Fibroblast of skin of right quadriceps (primary cell): ENCODE data around the gene HSPBP1.
A peak's percentile ranks its signal among the peaks of the same experiment; 100 is the strongest.

ENCODE experiments used
- DNase-seq: peaks from one replicate; pipeline ENCODE4 v3.0.0-alpha.2; 2013

HSPBP1 gene

DNA sequence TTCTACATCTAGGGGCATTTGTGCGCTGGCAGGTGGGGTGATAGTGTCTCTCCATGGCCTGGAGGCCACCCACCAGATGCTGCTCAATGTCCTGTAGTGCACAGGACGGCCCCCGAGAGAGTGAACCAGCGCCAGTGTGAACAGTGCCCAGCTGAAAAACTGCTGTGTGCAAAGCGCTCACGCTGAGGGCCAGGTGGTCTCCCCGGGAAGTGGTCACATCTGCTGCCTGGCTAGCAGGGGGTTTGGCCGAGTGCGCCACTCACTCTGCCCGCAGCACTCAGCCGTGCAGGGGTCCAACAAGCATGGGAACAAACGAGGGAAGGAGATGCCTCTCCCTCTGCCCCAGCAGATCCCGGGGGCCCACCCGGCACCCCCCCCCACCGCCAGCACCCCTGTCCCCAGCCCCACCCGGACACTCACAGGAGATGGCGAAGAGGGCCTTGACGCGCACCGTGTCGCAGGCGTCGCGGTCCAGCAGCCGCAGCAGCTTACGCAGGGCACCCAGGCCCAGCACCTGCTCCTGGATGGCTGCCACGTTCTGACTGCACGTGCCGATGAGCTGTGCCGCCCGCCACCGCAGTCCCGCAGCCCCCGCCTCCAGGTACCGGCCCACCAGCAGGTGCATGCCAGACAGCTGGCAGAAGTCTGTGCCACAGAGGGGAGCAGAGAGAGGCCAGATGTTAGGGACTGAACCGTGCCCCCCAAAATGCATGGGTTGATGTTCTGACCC, 5.8 kb downstream of the HSPBP1 start:
- DNase-seq, result no peak

DNA sequence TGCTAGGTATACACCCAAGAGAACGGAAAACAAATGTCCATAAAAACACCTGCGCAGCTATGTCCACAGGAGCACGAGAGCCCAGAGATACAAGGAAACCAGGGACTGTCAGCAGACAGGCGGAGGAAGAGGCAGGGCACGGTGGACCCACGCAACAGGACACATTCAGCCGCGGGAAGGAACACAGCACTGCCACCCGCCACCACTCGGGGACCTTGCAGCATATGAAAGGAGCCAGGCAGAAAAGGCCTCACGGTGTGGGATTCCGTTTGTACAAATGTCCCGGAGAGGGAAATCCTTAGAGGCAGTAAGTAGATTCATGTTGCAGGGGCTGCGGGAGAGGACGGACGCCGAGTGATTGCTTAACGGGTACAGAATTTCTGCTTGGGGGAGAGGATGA, 7.8 kb downstream of the HSPBP1 start:
- DNase-seq, result no peak

DNA sequence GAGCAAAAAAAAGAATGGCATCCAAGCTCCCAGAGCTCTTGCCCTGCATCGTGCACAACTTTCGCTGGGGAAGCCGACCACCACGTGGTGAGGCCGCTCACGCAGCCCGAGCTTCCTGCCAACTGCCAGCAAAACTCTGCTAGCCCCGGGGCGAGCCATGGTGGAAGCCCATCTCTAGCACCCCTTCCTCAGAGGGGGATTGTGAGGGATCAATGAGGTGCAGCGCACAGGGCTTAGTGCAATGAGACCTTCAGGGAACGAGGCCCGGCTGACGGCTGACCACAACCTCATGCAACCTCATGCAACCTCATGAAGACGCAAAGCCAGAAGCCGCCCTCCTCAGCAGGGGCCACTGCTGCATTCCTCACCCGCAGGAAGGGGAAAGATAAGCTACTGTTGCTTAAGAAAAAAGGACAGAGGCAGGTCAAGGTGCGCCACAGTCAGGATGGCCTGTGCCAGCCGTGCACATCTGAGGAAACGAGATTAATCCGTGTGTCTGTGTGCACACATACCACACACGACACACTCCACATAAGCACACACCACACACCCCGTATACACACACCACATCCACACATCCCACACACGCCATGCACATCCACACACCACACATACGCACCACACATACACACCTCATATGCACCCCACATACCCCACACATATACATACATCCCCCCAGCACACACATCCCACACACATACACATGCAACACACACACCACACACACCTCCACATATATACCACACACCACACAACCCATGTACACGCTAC, 9.6 kb downstream of the HSPBP1 start:
- DNase-seq, result no peak

DNA sequence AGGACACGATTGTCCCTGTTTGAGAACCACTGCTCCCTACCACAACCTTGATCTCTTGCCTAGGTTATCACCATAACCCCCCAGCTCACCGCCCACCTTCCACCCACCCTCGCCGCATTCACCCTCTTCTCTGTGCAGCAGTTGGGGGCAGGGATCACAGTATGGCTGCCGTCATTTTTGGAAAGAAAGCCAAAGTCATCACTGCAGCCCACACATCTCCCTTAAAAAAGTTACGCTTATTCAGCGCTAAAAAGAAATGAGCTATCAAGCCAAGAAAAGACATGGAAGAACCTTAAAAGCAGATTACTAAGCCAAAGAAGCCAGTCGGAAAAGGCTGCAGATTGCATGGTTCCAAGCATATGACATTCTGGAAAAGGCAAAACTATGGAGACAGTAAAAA, 10.6 kb downstream of the HSPBP1 start:
- no peak for DNase-seq

DNA sequence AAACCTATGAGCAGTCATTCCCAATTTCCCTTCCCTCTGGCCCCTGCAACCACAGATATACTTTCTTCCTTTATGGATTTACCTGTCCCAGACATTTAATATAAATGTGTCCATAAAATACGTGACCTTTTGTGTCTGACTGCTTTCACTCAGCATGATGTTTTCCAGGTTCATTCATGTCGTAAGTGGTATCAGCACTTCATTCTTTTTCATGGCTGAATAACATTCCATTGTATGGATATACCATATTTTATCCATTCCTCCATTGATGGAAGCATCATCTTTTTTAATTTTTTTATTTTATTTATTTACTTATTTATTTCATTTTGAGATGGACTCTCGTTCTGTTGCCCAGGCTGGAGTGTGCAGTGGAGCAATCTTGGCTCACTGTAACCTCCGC, 13.1 kb downstream of the HSPBP1 start:
- no peak for DNase-seq

DNA sequence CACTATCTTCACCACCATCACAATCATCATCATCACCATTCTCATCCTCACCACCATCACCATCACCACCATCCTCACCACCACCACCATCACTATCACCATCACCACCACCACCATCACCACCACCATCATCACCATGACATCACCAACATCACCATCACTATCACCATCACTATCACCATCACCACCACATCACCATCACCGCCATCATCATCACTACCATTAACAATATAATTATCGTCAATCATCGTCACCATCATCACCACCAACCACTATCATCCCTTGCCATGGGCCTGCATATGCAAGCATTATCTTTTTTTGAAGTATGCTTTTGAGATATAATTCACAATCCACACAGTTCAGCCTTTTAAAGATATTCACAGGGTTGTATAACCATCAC, 13.5 kb downstream of the HSPBP1 start:
- no peak for DNase-seq

DNA sequence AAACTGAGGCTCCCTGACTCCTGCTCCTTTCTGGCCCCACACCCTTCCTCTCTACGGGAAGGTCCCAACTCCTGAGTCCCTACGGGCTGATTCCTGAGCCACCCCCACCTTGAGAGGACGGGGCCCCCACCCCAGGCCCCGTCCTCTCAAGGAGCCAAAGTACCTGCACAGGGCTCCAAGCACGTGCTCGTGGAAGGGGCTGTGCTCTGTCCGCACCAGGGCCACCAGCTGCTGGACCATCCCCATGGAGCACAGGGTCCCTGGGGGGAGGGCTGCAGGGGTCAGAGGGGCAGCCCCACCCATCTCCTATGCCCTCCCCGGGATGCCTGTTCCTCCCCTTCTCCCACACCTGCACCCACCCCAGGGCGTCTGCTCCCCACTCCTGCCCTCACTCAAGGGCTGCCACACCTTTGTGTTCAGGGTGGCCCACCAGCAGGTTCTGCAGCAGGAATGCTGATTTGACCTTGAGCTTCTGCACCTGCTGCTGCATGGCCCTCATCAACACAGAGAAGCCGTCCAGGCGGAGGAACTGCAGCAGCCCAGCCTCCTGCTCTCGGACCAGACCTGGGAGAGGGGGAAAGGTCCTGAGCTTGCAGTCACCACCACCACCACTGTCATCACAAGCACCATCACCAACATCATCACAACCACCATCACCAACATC, 14.1 kb downstream of the HSPBP1 start:
- DNase-seq, result no peak

DNA sequence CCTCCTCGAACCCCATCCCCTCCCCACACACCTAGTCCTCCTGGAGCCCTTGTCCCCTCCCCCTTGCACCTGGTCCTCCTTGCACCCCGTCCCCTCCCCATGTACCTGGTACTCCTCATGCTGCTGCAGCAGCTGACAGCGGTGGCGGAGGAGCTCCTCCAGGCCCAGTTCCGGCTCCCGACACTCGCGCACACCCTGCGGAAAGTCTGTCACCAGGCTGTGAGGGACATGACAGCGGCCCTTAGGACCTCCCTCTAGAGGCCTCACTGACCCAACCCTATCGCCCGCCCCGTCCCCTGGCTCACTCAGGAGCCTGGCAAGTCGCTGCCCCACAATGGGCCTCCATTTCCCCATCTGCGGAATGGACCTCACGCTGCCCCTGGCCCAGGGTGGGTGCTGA, 14.7 kb downstream of the HSPBP1 start:
- DNase-seq, result no peak

DNA sequence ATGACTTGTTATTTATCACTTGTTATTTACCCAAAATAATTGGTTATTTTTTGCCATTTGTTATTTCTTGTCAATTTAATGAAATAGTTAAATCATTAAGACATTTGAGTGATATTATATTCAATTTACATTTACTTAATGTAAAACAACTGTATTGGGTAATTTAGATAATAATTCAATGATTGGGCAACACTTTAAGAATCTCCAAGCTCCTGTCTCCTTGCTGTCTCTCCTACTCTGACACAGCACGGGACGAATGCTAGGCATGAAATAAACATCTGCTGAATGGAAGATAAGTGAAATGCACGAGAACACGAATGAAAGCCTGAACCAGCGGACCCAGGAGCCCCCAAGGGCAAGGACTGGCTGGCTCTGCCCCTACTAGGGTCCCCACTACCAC, 15.4 kb downstream of the HSPBP1 start:
- DNase-seq, result no peak

DNA sequence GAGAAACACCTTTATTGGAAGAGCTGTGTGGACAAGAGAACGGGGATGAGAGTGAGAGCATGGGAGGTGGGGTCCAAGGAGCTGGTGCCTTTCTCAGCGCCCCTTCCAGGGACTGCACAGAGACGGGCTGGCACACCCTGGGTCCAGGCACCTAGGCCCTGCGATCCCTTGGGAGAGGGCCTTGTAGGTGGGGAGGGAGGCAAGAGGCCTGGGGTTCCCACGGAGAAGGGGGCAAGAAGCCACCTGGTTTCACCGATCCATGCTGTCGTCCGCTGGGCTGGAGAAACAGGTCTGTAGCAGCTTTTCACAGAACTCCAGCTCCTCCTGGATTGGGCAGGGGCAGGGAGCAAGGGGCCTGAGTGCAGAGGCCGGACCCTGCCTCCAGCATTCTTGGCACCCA, 17.6 kb downstream of the HSPBP1 start:
- DNase-seq, result no peak

DNA sequence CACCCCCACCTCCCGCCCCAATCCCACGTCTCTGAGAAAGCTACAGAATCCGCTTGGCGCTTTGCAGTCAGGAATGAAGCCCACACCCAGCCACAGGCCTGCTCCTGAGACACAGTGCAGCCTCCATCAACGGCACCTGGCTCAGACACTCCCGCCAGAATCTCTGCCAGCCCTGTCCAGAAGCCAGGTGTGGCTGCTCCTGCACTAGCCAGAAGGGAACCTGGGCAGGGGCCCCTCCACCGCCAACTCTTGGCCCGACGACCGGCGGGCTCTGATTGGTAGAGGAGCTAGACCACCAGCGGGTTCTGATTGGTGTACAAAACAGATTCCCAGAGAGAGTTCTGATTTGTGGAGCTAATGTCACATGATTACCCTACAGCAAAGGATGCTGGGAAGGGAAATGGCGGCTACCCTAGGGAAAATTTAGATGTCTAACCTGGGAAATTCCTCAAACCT, 18.2 kb downstream of the HSPBP1 start:
- no peak for DNase-seq

DNA sequence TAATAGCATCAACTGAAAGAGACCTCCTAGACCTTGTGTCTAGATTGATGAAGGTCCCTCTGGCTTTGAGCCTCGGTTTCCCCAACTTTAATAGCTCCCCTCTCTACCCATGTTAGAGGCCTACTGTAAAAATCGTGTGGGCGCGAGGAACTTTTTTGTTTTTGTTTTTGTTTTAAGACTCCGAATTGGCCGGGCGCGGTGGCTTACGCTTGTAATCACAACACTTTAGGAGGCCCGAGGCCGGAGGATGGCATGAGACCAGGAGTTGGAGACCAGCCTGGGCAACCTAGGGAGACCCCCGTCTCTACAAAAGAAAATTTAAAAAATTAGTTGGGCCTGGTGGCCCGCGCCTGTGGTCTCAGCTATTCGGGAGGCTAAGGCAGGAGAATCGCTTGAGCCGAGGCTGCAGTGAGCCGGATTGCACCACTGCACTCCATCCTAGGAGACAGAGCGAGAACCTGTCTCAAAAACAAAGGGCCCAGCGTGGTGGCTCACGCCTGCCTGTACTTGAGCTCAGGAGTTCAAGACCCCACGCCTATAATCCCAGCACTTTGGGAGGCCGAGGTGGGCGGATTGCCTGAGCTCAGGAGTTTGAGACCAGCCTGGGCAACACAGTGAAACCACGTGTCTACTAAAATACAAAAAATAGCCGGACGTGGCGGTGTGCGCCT, 20.2 kb downstream of the HSPBP1 start:
- no peak for DNase-seq

DNA sequence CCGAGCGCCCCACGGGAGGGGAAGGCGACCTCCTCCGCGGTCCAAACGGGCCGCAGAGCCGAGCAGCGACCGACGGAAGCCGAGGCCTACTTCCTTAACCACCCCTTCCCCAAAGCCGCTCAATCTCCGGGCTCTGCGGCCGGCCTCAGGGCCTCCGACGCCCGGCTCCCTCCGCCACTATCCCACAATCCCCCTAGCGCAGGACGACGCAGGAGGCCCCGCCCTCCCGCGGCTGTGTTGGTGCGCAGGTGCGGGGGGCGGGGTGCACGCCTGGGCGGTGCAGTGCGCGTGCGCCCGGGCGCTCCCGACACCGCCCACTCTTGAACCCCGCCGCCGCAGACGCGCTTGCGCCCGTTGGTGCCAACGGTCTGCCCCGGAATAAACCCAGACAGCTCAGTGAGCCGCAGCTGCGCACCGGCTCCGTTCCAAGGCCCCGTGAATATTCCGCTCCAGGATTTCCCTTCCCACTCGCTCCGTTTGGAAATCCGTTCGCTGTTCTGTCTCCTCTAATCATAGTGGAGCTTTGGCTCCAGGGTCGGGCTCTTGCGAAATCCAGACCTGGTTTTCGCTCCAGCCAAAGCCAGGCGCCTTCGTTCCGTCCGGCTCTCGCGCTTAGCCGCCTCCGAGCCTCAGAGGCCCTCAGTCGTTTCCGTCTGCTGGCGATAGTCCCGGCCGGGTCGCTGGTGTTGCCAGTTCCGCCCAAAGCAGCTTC, 20.9 kb downstream of the HSPBP1 start, which contains the start of gene PPP6R1:
TSS of gene PPP6R1 (minus strand) at position 190 of the 712 bp plus-strand sequence. CDS start 11,914 bp downstream, outside the sequence.
- DNase-seq, result peak; percentile 100

DNA sequence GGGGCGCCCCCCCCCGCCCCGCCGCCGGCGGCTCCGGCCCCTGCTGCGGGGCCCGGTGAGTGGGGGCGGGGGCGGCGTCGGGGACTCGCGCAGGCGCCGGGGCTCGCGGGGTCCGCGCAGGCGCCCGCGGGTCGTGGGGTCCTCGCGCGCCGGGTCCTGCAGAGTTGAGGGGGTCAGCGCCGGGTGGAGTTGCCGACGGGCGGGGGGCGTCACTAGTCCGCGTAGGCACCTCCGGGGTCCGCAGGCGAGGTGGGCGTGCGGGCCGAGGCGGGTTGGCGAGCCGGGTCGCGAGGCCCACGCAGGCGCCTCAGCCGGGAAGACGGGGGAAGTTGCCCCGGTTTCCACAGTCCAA, 21.5 kb downstream of the HSPBP1 start:
- no peak for DNase-seq

DNA sequence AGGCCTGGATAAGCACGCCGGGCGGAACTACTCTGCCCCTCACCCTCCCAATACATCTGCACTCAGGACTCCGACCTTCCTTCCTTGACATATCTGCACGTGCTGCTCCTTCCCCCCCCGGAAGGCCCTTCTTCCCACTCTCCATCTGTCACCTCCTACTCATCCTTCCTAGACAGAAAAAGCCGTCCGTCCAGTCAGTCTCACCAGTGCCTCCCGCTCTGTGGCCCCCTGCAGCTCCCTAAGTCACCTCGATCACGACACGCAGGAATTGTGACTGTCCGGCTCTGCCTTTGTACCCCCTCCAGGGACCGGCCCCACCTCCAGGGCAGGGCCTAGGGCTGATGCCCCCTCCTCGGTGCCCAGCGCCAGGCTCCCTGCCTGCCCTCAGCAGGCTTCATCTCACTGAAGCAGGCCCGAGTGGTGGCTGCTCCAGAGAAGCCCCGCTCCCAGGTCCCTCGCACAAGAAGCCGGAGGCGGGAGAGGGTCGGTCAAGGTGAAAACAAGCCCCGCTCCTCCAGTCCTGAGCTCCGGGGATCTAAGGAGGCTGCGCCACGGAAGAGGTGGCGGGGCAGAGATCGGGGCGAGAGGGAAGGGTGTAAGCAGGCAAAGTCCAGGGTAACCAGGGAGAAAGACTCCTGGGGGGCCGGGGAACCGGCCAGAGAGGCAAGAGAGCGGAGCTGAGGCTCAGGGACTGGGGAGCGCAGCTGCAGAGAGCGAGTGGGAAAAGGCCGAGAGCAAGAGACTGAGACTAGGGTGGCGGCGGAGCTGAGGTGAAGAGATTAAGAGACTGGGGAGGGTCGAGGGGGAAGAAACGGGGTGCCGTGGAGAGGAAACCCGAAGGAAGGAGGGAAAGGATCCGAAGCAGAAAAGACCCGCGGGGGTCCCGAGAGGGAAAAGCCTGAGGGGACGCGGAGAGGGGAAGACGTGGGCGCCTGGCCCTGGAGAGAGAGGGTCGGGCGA, 22.2 kb downstream of the HSPBP1 start:
- DNase-seq, result no peak

DNA sequence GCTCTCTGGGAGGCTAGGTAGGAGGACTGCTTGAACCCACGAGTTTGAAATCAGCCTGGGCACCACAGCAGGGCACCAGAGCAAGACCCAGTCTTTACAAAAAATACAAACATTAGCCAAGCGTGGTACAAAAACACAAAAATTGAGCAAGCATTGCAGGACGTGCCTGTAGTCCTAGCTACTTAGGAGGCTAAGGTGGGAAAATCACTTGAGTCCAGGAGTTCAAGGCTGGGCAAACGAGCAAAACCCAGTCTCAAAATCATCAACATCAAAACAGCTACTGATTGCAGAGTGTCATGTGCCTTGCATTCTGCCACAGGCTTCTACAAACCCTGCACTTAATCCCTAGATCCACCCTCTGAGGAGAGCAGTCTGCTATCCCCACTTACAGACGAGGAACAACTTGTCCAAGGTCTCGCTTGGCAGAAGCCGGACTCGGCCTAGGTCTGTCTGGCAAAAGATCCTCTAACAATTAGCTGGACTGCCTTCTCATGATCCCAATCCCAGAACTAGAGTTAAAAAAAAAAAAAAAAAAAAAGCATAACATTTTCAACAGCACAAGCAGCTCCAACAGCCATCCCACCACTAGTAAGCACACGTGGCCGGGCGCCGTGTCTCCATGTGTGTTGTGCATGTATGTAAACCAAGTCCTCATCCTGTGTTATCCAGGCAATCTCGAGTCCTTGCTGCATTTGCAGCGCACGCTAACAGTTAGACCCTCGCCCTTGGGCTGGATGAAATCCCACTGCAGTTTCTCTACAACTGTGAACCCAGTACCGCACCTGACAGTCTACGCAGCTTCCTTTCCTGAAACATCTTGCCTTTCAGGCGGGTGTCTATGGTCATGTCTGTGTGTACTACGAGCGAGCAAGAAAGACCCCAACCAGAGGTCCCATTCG, 23.1 kb downstream of the HSPBP1 start:
- no peak for DNase-seq

DNA sequence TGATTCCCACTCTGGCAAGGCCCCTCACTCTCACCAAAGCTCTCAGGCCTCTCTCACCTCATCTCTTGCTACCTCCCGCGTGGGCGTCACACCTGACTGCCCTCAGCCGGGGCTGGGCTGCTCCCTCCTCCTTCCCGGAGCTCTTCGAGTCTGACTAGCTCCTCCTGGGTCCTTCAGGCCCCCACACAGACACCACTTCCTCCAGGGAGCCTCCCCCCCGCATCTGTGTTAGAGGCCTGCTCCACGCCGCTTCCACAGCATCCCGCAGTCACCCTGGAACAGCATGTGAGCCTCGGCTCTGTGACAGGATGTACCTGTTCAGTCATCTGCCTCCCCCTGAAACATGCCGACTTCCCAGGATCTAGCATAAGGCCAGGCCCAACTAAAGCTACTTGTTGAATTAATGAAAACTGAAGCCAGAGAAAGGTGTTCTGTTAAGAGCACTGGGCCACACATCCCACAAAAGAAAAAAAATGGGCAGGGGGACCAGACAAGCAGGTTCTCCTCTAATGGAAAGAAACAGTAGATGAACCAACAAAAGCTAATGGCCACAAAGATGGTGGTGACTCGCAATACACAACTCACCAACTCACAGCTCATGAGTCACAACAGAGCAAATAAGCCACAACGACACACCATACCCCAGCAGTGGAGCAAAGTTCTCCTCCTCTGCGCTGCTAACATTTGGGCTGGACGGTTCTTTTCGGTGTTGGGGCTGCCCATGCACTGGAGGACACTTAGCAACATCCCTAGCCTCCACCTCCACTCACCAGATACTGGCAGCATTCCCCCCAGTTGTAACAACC, 24.1 kb downstream of the HSPBP1 start:
- DNase-seq, result peak; percentile 23

DNA sequence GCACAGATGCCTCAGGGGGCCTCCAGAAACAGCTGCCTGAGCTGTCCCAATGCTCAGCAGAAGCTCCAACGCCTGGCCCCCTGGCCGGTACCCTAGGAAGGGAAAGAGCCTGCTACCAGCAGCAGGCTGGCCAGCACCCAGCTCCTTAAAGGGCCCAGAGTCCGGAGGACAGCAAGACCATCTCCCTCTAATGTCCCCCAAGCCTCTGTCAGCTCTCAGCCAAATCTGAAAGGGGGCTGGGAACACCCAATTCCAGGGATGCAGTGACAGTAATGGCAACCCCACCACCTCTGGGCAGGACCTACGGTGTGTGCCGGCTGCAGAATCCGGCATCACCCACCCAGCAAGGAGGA, 25.3 kb downstream of the HSPBP1 start:
- DNase-seq, result no peak

DNA sequence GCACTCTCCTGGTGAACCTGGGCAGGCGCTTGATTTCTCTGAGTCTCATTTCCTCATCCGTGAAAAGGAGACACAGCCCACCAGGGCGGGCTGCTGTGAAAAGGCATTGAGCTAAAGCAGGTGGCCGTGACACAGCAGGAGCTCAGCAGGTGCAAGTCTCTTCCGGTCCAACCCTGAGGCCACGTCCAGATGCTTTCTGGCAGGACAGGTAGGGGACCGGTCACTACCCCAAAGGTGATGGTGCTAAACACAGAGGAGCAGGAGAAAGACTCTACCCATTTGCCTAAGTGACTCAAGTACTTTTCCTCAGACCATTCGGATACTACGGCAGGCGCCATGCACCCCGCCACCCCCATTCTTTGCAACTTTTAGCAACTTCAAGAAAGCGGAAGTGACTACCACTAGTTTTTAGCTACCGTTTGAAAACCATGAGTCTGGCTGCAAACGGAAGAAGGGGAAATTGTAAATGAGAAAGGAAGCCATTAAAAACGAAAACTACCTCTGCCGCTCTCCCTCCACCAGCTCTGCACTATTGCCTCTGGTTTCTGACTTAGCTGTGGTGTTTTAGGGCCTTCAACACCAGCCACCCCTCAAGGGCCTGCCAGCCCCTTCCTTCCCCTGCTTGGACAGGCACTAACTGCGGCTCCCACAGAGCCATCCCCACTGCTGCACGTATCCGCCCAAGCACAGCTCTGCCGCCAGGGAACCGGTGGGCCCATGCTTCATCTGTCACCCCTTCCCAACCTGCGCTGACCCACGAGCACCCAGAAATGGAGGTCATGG, 25.9 kb downstream of the HSPBP1 start:
- no peak for DNase-seq
